H7 (cell line): Measurements from ENCODE around the gene KRT81. TPM values are rescaled to one million over a fixed set of nuclear protein-coding genes. Genes with fewer than 3 reads are reported as not detected.
"Not testable (repeated sequence)": the region's sequence is repeated elsewhere in the genome, so short reads cannot be mapped to it uniquely, and the experiment has no call there.

Experiments used
- DNase-seq: peaks from one replicate; pipeline ENCODE4 v3.0.0; 2012
- H3K27me3 ChIP-seq: 2 replicates; pipeline ENCODE4 v1.6.0; 2011; ENCODE audit warnings: mild to moderate bottlenecking, low read length; ENCODE audit not compliant: control insufficient read depth, insufficient read depth
- H3K36me3 ChIP-seq: replicated peaks from 2 replicates; pipeline ENCODE4 v1.5.1; 2011; ENCODE audit warnings: low read length; ENCODE audit not compliant: control insufficient read depth, insufficient read depth
- H3K4me3 ChIP-seq: 2 replicates; pipeline ENCODE4 v1.5.1; 2011; ENCODE audit warnings: low read depth, mild to moderate bottlenecking, control low read depth, low read length, moderate library complexity; ENCODE audit not compliant: insufficient read depth
- total RNA-seq: library from RNA; depleted of rRNA; stranded (reverse); fragments of >200 nt; shearing (Covaris generic); gene quantifications from 2 replicates; pipeline ENCODE4 v1.2.3, GENCODE V29; 2014; rRNA removed

Gene KRT81
- total RNA-seq, 1 experiment from 2014 or later: not detected

- Histone ChIP-seq H3K4me3 (no peak overlapping the region), H3K27me3 (no peaks in the 10 kb centered on the region), H3K36me3 (no peaks in the 10 kb centered on the region)
- DNase-seq: no peak
Measured at GRCh38 chr12:52242442-52243258, 48.7 kb downstream of the KRT81 start.

- no peak for DNase-seq
- H3K4me3 ChIP-seq: no peak overlapping the region
- H3K27me3 ChIP-seq: no peaks in the 10 kb centered on the region
- no peaks in the 10 kb centered on the region for H3K36me3 ChIP-seq
Measured at GRCh38 chr12:52241205-52241842, 50.0 kb downstream of the KRT81 start.

DNA sequence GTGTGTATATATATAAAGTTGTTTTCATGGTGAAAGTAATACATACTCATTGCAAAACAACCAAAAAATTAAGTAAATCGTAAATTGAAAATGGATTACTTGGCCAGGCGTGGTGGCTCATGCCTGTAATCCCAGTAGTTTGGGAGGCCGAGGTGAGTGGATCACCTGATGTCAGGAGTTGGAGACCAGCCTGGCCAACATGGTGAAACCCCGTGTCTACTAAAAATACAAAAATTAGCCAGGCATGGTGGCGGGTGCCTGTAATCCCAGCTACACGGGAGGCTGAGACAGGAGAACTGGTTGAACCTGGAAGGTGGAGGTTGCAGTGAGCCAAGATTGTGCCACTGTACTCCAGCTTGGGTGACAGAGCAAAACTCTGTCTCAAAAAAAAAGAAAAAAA lies 51.1 kb downstream of the KRT81 start:
- H3K27me3 ChIP-seq, H3K36me3 ChIP-seq, H3K4me3 ChIP-seq, DNase-seq: not testable (repeated sequence)

DNA sequence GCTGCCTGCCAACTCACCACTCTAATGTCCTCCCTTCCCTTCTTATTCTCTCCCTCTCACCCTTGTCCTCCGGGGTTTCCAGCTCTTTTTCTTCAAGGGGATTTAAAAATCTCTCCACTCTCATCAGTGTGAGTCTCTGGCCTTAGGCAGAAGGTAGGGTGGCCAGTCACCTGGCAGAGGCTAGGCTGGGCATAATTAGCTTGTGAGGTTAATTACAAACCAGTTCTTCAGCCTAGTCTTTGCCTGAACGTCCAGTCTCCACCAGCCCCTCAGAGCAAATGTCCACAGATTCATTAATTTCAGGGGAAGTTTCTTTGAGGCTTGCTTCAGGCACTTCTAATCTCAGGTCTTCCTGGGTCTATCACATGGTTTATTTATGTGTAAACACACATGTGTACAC lies 51.6 kb downstream of the KRT81 start:
- Histone ChIP-seq H3K4me3 (no peak overlapping the region), H3K36me3 (no peaks in the 10 kb centered on the region), H3K27me3 (peaks cover 8% of the 10 kb centered on the region; the same call in 1 of the 2 replicates)
- no peak for DNase-seq

DNA sequence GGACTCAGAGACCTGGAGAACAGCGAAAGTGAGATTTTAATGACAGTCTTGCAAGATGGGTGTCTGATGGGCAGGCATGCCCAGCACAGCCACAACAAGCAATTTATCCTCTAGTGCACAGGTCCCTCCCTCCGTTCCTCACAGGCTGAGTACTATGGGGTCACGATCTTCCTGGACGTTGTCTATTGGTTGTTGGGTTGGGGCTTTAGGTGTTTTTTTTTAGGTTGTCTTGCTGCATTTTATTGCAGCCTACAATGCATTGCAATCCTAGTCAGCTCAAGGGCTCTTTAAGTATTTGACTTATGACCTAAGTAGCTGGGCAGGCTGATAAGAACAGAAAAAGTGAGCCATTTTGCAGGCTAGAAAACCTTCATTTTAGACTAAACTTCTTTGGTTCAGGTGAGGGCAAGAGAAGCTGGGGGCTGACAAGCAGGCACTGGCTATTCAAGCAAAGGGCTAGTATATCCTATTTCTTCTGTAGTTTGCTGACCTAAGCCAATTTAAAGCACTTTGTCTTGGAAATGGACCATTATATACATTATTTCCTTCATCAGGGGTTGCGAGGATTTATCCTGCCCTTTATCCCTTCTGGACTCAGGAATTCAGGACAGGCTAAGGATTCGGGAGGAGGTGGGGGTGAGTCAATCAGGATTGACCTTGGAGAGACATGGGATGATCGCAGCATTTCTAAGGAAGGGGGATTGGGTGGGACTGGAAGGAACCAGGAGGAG lies 52.3 kb downstream of the KRT81 start:
- peak; percentile 22 for DNase-seq
- H3K36me3 ChIP-seq: no peaks in the 10 kb centered on the region
- peaks cover 13% of the 10 kb centered on the region for H3K27me3 ChIP-seq
- H3K4me3 ChIP-seq: no peak overlapping the region

- peak; percentile 6 for DNase-seq
- Histone ChIP-seq H3K36me3 (no peaks in the 10 kb centered on the region), H3K27me3 (peaks cover 18% of the 10 kb centered on the region), H3K4me3 (no peak overlapping the region)
Measured at GRCh38 chr12:52238207-52238840, 53.0 kb downstream of the KRT81 start.

GRCh38 chr12:52236386-52237050 lies 54.8 kb downstream of the KRT81 start:
- DNase-seq: peak; percentile 8
- no peaks in the 10 kb centered on the region for H3K36me3 ChIP-seq
- H3K4me3 ChIP-seq: no peak overlapping the region
- H3K27me3 ChIP-seq: peaks cover 36% of the 10 kb centered on the region

Other genes starting within 250 kb of the KRT81 start
- gene NR4A1, start 240.1 kb downstream of the KRT81 start, total RNA-seq: 11.8 and 29.6 TPM in 2 replicates
- 67.3 and 75.7 TPM in 2 replicates for gene ATG101, start 221.6 kb downstream of the KRT81 start, total RNA-seq
- gene SMIM41, start 211.8 kb downstream of the KRT81 start, total RNA-seq: not detected in 2 replicates
- gene KRT80, start 99.5 kb downstream of the KRT81 start, total RNA-seq: not detected in 2 replicates
- gene KRT7, start 58.3 kb downstream of the KRT81 start, total RNA-seq: 0.80 and 1.1 TPM in 2 replicates
- not detected in 2 replicates for gene KRT86, start 16.9 kb downstream of the KRT81 start, total RNA-seq
- 0.10 TPM in 1 of 2 replicates, not detected in the other for gene KRT83, start 29.9 kb upstream of the KRT81 start, total RNA-seq
- not detected in 2 replicates for gene KRT85, start 75.9 kb upstream of the KRT81 start, total RNA-seq
- not detected in 2 replicates for gene KRT84, start 94.1 kb upstream of the KRT81 start, total RNA-seq
- gene KRT82, start 114.8 kb upstream of the KRT81 start, total RNA-seq: not detected in 2 replicates
- not detected in 2 replicates for gene KRT75, start 142.8 kb upstream of the KRT81 start, total RNA-seq
- gene KRT6B, start 160.6 kb upstream of the KRT81 start, total RNA-seq: not detected in 2 replicates
- gene KRT6C, start 182.3 kb upstream of the KRT81 start, total RNA-seq: not detected in 2 replicates
- not detected in 2 replicates for gene KRT6A, start 201.7 kb upstream of the KRT81 start, total RNA-seq
- gene KRT5, start 228.9 kb upstream of the KRT81 start, total RNA-seq: not detected in 2 replicates